Measurements from ENCODE around the gene FAM76B. TPM values are rescaled to one million over a fixed set of nuclear protein-coding genes. Genes with fewer than 3 reads are reported as not detected.

FAM76B gene
- total RNA-seq, 1 experiment from 2014 or later = 23.8 TPM

- CTCF ChIA-PET = no interaction called here
- no peaks in the 10 kb centered on the region for H4K20me1 ChIP-seq (ENCODE audit: insufficient read depth)
- POLR2A ChIA-PET (ENCODE audit: unreplicated experiment) = interaction anchor here (0.7 kb wide), 1 partner anchor 1622 kb away, joined by 5 read pairs; the partner anchor contains the start of gene PANX1
Observed at GRCh38 chr11:95750101-95750500, 39.5 kb downstream of the FAM76B start.

GRCh38 chr11:95739108-95739938 is 50.3 kb downstream of the FAM76B start:
- Histone ChIP-seq H3K9me2 (ENCODE audit: insufficient read depth) (no peaks in the 10 kb centered on the region), H3K27me3 (ENCODE audit: insufficient read depth, low read depth) (peaks cover 5% of the 10 kb centered on the region; the same call in 1 of the 2 replicates), H3F3A (ENCODE audit: insufficient read depth, low read depth) (no peaks in the 10 kb centered on the region), H2AFZ (no peak overlapping the region), H3K4me3 (no peak overlapping the region), H3K4me2 (no peak overlapping the region), H4K20me1 (ENCODE audit: insufficient read depth) (no peaks in the 10 kb centered on the region), H3K79me2 (ENCODE audit: low read depth) (no peaks in the 10 kb centered on the region), H3K9me3 (ENCODE audit: insufficient read depth, low read depth) (no peaks in the 10 kb centered on the region), H3K36me3 (ENCODE audit: low read depth) (no peaks in the 10 kb centered on the region), H3K4me1 (replicated peaks; ENCODE audit: insufficient read depth) (no peaks in the 10 kb centered on the region), H3K27ac (no peak overlapping the region)
- intact Hi-C loops (cut with micrococcal nuclease; ENCODE audit: unreplicated experiment) = no loop called here
- no peak for TF ChIP-seq EZH2 (IDR thresholded peaks at IDR 0.05; ENCODE audit: low read depth)
- TF ChIP-seq, protein P1, sequence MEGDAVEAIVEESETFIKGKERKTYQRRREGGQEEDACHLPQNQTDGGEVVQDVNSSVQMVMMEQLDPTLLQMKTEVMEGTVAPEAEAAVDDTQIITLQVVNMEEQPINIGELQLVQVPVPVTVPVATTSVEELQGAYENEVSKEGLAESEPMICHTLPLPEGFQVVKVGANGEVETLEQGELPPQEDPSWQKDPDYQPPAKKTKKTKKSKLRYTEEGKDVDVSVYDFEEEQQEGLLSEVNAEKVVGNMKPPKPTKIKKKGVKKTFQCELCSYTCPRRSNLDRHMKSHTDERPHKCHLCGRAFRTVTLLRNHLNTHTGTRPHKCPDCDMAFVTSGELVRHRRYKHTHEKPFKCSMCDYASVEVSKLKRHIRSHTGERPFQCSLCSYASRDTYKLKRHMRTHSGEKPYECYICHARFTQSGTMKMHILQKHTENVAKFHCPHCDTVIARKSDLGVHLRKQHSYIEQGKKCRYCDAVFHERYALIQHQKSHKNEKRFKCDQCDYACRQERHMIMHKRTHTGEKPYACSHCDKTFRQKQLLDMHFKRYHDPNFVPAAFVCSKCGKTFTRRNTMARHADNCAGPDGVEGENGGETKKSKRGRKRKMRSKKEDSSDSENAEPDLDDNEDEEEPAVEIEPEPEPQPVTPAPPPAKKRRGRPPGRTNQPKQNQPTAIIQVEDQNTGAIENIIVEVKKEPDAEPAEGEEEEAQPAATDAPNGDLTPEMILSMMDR (conservative IDR thresholded peaks at IDR 0.05) = no peak
- POLR2A ChIA-PET (ENCODE audit: unreplicated experiment) = interaction anchor here (0.5 kb wide), 1 partner anchor 478 kb away, joined by 5 read pairs; no protein-coding TSS in a partner anchor
- CTCF ChIA-PET = no interaction called here
- no TSS peak for BruUV-seq (replicated peaks)
- DNase-seq = no peak

More at GRCh38 chr11:95750101-95750500, 39.5 kb downstream of the FAM76B start:
- Histone ChIP-seq H3K9me3 (ENCODE audit: insufficient read depth, low read depth) (no peaks in the 10 kb centered on the region), H3K4me1 (replicated peaks; ENCODE audit: insufficient read depth) (no peaks in the 10 kb centered on the region), H3K4me2 (no peak overlapping the region), H3K36me3 (ENCODE audit: low read depth) (no peaks in the 10 kb centered on the region), H3K9me2 (ENCODE audit: insufficient read depth) (no peaks in the 10 kb centered on the region), H2AFZ (no peak overlapping the region), H3F3A (ENCODE audit: insufficient read depth, low read depth) (no peaks in the 10 kb centered on the region), H3K4me3 (no peak overlapping the region), H3K27me3 (ENCODE audit: insufficient read depth, low read depth) (0 out of 2 replicates have a peak, but pooled peaks cover 6% of the 10 kb centered on the region), H3K79me2 (ENCODE audit: low read depth) (no peaks in the 10 kb centered on the region), H3K27ac (no peak overlapping the region)
- no peak for TF ChIP-seq EZH2 (IDR thresholded peaks at IDR 0.05; ENCODE audit: low read depth)
- TF ChIP-seq, protein P1 (conservative IDR thresholded peaks at IDR 0.05) = no peak
- intact Hi-C loops (cut with micrococcal nuclease; ENCODE audit: unreplicated experiment) = no loop called here
- no peak for DNase-seq
- BruUV-seq (replicated peaks) = no TSS peak

- no peak for TF ChIP-seq EZH2 (IDR thresholded peaks at IDR 0.05; ENCODE audit: low read depth)
- TF ChIP-seq, protein P1 (conservative IDR thresholded peaks at IDR 0.05) = no peak
- H3K79me2 ChIP-seq (ENCODE audit: low read depth) = no peaks in the 10 kb centered on the region
- H4K20me1 ChIP-seq (ENCODE audit: insufficient read depth) = no peaks in the 10 kb centered on the region
- no peak for DNase-seq
- POLR2A ChIA-PET (ENCODE audit: unreplicated experiment) = no interaction called here
- H3F3A ChIP-seq (ENCODE audit: insufficient read depth, low read depth) = no peaks in the 10 kb centered on the region
- no peaks in the 10 kb centered on the region for H3K4me1 ChIP-seq (replicated peaks; ENCODE audit: insufficient read depth)
- H3K4me3 ChIP-seq = no peak overlapping the region
- peaks cover 5% of the 10 kb centered on the region; the same call in 1 of the 2 replicates for H3K27me3 ChIP-seq (ENCODE audit: insufficient read depth, low read depth)
- CTCF ChIA-PET = interaction anchor here (0.5 kb wide), 1 partner anchor 195 kb away, joined by 3 read pairs; no protein-coding TSS in a partner anchor
- no peaks in the 10 kb centered on the region for H3K9me3 ChIP-seq (ENCODE audit: insufficient read depth, low read depth)
- H3K27ac ChIP-seq = no peak overlapping the region
- H3K4me2 ChIP-seq = no peak overlapping the region
- BruUV-seq (replicated peaks) = no TSS peak
- intact Hi-C loops (cut with micrococcal nuclease; ENCODE audit: unreplicated experiment) = no loop called here
- no peak overlapping the region for H2AFZ ChIP-seq
- no peaks in the 10 kb centered on the region for H3K36me3 ChIP-seq (ENCODE audit: low read depth)
- H3K9me2 ChIP-seq (ENCODE audit: insufficient read depth) = peaks cover 5% of the 10 kb centered on the region
Observed at GRCh38 chr11:95736809-95737208, 52.8 kb downstream of the FAM76B start.

Data from PC-9 (cell line).